HCT116 (cell line): Measurements from ENCODE around the gene ITGAV. TPM values are rescaled to one million over a fixed set of nuclear protein-coding genes. Genes with fewer than 3 reads are reported as not detected.

Experiments used
- ATAC-seq: fragments of 200-7000 bp; cut with Tn5 transposase; 2 replicates; pipeline ENCODE4 v1.9.1; 2020; ENCODE audit warnings: mild to moderate bottlenecking, moderate library complexity
- BruUV-seq: library from RNA; stranded (reverse); fragments of 400-500 nt; replicated peaks from 2 replicates; lab custom pipeline; 2021; lab: Mats Ljungman, UMichigan
- CTCF ChIA-PET: fragments of 300-600 bp; sonication (Branson Sonifier 250); formaldehyde crosslinking; loops from one replicate; lab custom pipeline; 2021; ENCODE audit warnings: antibody characterized with exemption; lab: Charles Lee
- POLR2A ChIA-PET: fragments of 300-600, 350-600 bp; sonication (Branson Sonifier 250); formaldehyde crosslinking; loops from one replicate; lab custom pipeline; 2021; ENCODE audit warnings: antibody characterized with exemption; lab: Charles Lee
- RAD21 ChIA-PET, 2 experiments: fragments of 300-600 bp; sonication (Branson Sonifier 250); formaldehyde crosslinking; loops; one replicate each; lab custom pipeline; 2023; ENCODE audit warnings: low total read pairs in 2 of 2; ENCODE audit not compliant: uncharacterized antibody in 2 of 2, unreplicated experiment in 2 of 2, low non-redundant PET in 1 of 2; lab: Charles Lee
- DNase-seq: peaks from one replicate; pipeline ENCODE4 v3.0.0-alpha.2; 2010; ENCODE audit warnings: low read depth, low spot score
- H2AFZ ChIP-seq: fragments of 200-600 bp; shearing (Covaris generic), sonication (generic); 2 replicates; pipeline ENCODE4 v1.6.1; 2017; ENCODE audit warnings: low read depth, mixed run types, mixed read lengths, antibody characterized with exemption, low read length; ENCODE audit not compliant: poor library complexity, severe bottlenecking
- H3K27ac ChIP-seq: 2 replicates; pipeline ENCODE4 v1.5.1; 2012; ENCODE audit warnings: low read depth, low read length
- H3K27me3 ChIP-seq: fragments of 200-600 bp; sonication (generic); 2 replicates; pipeline ENCODE4 v1.6.1; 2016; ENCODE audit warnings: mixed run types, low read length, mixed read lengths; ENCODE audit not compliant: insufficient read depth
- H3K36me3 ChIP-seq, 2 experiments: fragments of 200-500 bp in 1 of 2; fragments of 200-600 bp in 1 of 2; sonication (Bioruptor generic) in 1 of 2; sonication (generic) in 1 of 2; 2 replicates each; pipeline versions ENCODE4 v1.5.1 to v1.6.1; 2014 to 2016; ENCODE audit warnings: low read length in 2 of 2, inconsistent platforms in 1 of 2, mixed read lengths in 1 of 2, mixed run types in 1 of 2; ENCODE audit not compliant: insufficient read depth in 2 of 2, control insufficient read depth in 1 of 2
- H3K4me1 ChIP-seq, 2 experiments: fragments of 200-600 bp in 1 of 2; sonication (generic) in 1 of 2; 2 replicates each; pipeline versions ENCODE4 v1.5.1 to v1.6.1; 2012 to 2017; ENCODE audit warnings: low read length in 2 of 2, inconsistent platforms in 1 of 2, mild to moderate bottlenecking in 1 of 2, mixed read lengths in 1 of 2, mixed run types in 1 of 2, moderate library complexity in 1 of 2; ENCODE audit not compliant: insufficient read depth in 2 of 2, control insufficient read depth in 1 of 2
- H3K4me2 ChIP-seq: fragments of 200-600 bp; sonication (generic); 2 replicates; pipeline ENCODE4 v1.6.1; 2017; ENCODE audit warnings: mixed run types, low read length, mixed read lengths
- H3K4me3 ChIP-seq, 2 experiments: fragments of 200-600 bp in 1 of 2; sonication (generic) in 1 of 2; replicated peaks in 1 of 2; 2 replicates each; pipeline ENCODE4 v1.5.1; 2011 to 2016; ENCODE audit warnings: low read length in 2 of 2, control low read depth in 1 of 2, low read depth in 1 of 2, mild to moderate bottlenecking in 1 of 2, mixed read lengths in 1 of 2, mixed run types in 1 of 2
- H3K79me2 ChIP-seq: fragments of 200-600 bp; sonication (generic); 2 replicates; pipeline ENCODE4 v1.6.1; 2017; ENCODE audit warnings: mild to moderate bottlenecking, mixed run types, low read length, moderate library complexity, mixed read lengths; ENCODE audit not compliant: insufficient read depth
- H3K9ac ChIP-seq: fragments of 200-600 bp; sonication (generic); 2 replicates; pipeline ENCODE4 v1.6.1; 2016; ENCODE audit warnings: low read length, mixed read lengths
- H3K9me2 ChIP-seq: fragments of 200-600 bp; sonication (generic), shearing (Covaris generic); 2 replicates; pipeline ENCODE4 v1.6.1; 2017; ENCODE audit warnings: mixed run types, mild to moderate bottlenecking, moderate library complexity; ENCODE audit not compliant: insufficient read depth
- H3K9me3 ChIP-seq, 2 experiments: fragments of 200-500 bp in 1 of 2; fragments of 200-600 bp in 1 of 2; sonication (Bioruptor generic) in 1 of 2; sonication (generic) in 1 of 2; 2 replicates each; pipeline ENCODE4 v1.6.1; 2014 to 2017; ENCODE audit warnings: low read length in 2 of 2, mixed read lengths in 2 of 2, inconsistent platforms in 1 of 2, low read depth in 1 of 2, mild to moderate bottlenecking in 1 of 2, mixed run types in 1 of 2, moderate library complexity in 1 of 2; ENCODE audit not compliant: control insufficient read depth in 1 of 2, insufficient read depth in 1 of 2
- H4K20me1 ChIP-seq: fragments of 200-600 bp; sonication (generic), shearing (Covaris generic); 2 replicates; pipeline ENCODE4 v1.6.1; 2017; ENCODE audit warnings: mixed run types, mild to moderate bottlenecking, moderate library complexity; ENCODE audit not compliant: insufficient read depth
- CBX3 ChIP-seq: IDR thresholded peaks from 2 replicates; pipeline ENCODE4 v1.6.1; 2012; ENCODE audit warnings: low read depth
- CEBPB ChIP-seq: IDR thresholded peaks from 2 replicates; pipeline ENCODE4 v1.6.1; 2012; ENCODE audit warnings: low read depth
- ELF1 ChIP-seq: IDR thresholded peaks from 2 replicates; pipeline ENCODE4 v1.6.1; 2012; ENCODE audit warnings: low read depth, borderline replicate concordance
- EZH2 ChIP-seq: fragments of 200-600 bp; sonication (generic); IDR thresholded peaks from 2 replicates; pipeline ENCODE4 v1.6.1; 2017; ENCODE audit warnings: antibody characterized with exemption, mixed run types
- EZH2phosphoT487 ChIP-seq: fragments of 200-600 bp; IDR thresholded peaks from 2 replicates; pipeline ENCODE4 v1.6.1; 2018; ENCODE audit warnings: antibody characterized with exemption, borderline replicate concordance
- FOSL1 ChIP-seq: IDR thresholded peaks from 2 replicates; pipeline ENCODE4 v1.6.1; 2012; ENCODE audit warnings: low read depth
- JUND ChIP-seq: IDR thresholded peaks from 2 replicates; pipeline ENCODE4 v1.6.1; 2012
- POLR2A ChIP-seq: IDR thresholded peaks from 2 replicates; pipeline ENCODE4 v1.7.0; 2011; ENCODE audit warnings: borderline replicate concordance; ENCODE audit not compliant: insufficient read depth, insufficient read length; ENCODE audit errors: extremely low read depth
- POLR2AphosphoS5 ChIP-seq: IDR thresholded peaks from 2 replicates; pipeline ENCODE4 v1.6.1; 2011; ENCODE audit warnings: mild to moderate bottlenecking, low read depth, low read length, moderate library complexity
- RAD21 ChIP-seq: IDR thresholded peaks from 2 replicates; pipeline ENCODE4 v1.6.1; 2012; ENCODE audit warnings: low read depth, mild to moderate bottlenecking
- SIN3A ChIP-seq: IDR thresholded peaks from 2 replicates; pipeline ENCODE4 v1.6.1; 2012; ENCODE audit warnings: low read depth
- TCF7L2 ChIP-seq: IDR thresholded peaks from 2 replicates; pipeline ENCODE4 v1.7.0; 2011; ENCODE audit warnings: borderline replicate concordance, inconsistent platforms; ENCODE audit not compliant: insufficient read depth, insufficient read length; ENCODE audit errors: extremely low read depth
- YY1 ChIP-seq: IDR thresholded peaks from 2 replicates; pipeline ENCODE4 v1.6.1; 2011; ENCODE audit warnings: low read length, low read depth, moderate library complexity, mild to moderate bottlenecking; ENCODE audit not compliant: insufficient replicate concordance; ENCODE audit errors: extremely low read depth
- ZFX ChIP-seq: fragments of 450-650 bp; IDR thresholded peaks from 2 replicates; pipeline ENCODE4 v1.6.1; 2017
- intact Hi-C: fragments of 100-400 bp; cut with micrococcal nuclease; formaldehyde crosslinking; loops from 2 replicates; pipeline ENCODE4 v1.10.0; 2022
- total RNA-seq: library from RNA; stranded (reverse); gene quantifications from one replicate; pipeline ENCODE4 v1.2.1, GENCODE V29; 2021; ENCODE audit not compliant: unreplicated experiment
- TF ChIP-seq, protein P1 (sequence below): IDR thresholded peaks from 2 replicates; pipeline ENCODE4 v1.6.1; 2011; ENCODE audit warnings: mild to moderate bottlenecking, low read length, moderate library complexity; ENCODE audit not compliant: insufficient replicate concordance; ENCODE audit errors: extremely low read depth
- TF ChIP-seq, protein P2 (sequence below): IDR thresholded peaks from 2 replicates; pipeline ENCODE4 v1.6.1; 2012
- TF ChIP-seq, protein P3 (sequence below), 3 experiments: fragments of 200-600 bp in 1 of 3; sonication (generic) in 1 of 3; IDR thresholded peaks in 2 of 3; conservative IDR thresholded peaks in 1 of 3; 2 replicates each; pipeline ENCODE4 v1.5.1; 2012 to 2017; ENCODE audit warnings: low read depth in 2 of 3, low read length in 2 of 3, antibody characterized with exemption in 1 of 3, borderline replicate concordance in 1 of 3, control low read depth in 1 of 3, mild to moderate bottlenecking in 1 of 3, mixed read lengths in 1 of 3, mixed run types in 1 of 3, moderate library complexity in 1 of 3; ENCODE audit not compliant: insufficient read depth in 1 of 3
- TF ChIP-seq, protein P4 (sequence below): IDR thresholded peaks from 2 replicates; pipeline ENCODE4 v1.6.1; 2012; ENCODE audit warnings: low read depth

The ITGAV gene
- total RNA-seq, 1 experiment from 2014 or later = 36.3 TPM

DNA sequence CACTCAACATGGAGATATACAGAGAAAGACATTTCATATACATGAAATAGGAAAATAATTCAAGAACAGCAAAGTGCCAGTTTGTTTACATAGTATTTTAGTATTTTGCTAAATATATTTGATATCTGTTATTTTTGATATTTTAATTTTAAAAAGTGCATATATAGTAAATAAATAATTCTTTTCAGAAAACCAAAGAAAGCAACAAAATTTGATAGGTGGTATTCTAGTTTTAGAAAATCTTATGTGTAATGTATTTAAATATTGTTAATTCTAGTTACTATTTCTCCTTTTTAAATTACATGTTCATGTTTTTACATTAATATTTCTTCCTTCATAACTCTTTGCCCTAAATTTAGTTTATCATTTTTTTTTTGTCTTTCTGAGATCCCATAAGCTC is 69.5 kb downstream of the ITGAV start:
- no peaks in the 10 kb centered on the region for H3K27me3 ChIP-seq
- ChIA-PET POLR2A (no interaction called here), CTCF (no interaction called here), RAD21 (no interaction called here)
- H3K4me1 ChIP-seq = no peaks in the 10 kb centered on the region
- no peaks in the 10 kb centered on the region for H3K79me2 ChIP-seq
- H3K4me3 ChIP-seq = no peak overlapping the region
- no peak for ATAC-seq
- H3K9me3 ChIP-seq = no peaks in the 10 kb centered on the region
- no peak overlapping the region for H3K27ac ChIP-seq
- H3K36me3 ChIP-seq = 0 out of 4 replicates have a peak, but pooled peaks cover 0 to 5% of the 10 kb centered on the region in 2 experiments
- TF ChIP-seq POLR2A (no peak), POLR2AphosphoS5 (no peak), RAD21 (no peak), ELF1 (no peak), JUND (no peak), CEBPB (no peak), SIN3A (no peak), ZFX (no peak), TCF7L2 (no peak), FOSL1 (no peak), CBX3 (no peak), EZH2 (no peak), YY1 (no peak), EZH2phosphoT487 (no peak)
- TF ChIP-seq, protein P1, sequence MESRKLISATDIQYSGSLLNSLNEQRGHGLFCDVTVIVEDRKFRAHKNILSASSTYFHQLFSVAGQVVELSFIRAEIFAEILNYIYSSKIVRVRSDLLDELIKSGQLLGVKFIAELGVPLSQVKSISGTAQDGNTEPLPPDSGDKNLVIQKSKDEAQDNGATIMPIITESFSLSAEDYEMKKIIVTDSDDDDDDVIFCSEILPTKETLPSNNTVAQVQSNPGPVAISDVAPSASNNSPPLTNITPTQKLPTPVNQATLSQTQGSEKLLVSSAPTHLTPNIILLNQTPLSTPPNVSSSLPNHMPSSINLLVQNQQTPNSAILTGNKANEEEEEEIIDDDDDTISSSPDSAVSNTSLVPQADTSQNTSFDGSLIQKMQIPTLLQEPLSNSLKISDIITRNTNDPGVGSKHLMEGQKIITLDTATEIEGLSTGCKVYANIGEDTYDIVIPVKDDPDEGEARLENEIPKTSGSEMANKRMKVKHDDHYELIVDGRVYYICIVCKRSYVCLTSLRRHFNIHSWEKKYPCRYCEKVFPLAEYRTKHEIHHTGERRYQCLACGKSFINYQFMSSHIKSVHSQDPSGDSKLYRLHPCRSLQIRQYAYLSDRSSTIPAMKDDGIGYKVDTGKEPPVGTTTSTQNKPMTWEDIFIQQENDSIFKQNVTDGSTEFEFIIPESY = no peak
- TF ChIP-seq, protein P2, sequence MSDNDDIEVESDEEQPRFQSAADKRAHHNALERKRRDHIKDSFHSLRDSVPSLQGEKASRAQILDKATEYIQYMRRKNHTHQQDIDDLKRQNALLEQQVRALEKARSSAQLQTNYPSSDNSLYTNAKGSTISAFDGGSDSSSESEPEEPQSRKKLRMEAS = no peak
- TF ChIP-seq, protein P3, sequence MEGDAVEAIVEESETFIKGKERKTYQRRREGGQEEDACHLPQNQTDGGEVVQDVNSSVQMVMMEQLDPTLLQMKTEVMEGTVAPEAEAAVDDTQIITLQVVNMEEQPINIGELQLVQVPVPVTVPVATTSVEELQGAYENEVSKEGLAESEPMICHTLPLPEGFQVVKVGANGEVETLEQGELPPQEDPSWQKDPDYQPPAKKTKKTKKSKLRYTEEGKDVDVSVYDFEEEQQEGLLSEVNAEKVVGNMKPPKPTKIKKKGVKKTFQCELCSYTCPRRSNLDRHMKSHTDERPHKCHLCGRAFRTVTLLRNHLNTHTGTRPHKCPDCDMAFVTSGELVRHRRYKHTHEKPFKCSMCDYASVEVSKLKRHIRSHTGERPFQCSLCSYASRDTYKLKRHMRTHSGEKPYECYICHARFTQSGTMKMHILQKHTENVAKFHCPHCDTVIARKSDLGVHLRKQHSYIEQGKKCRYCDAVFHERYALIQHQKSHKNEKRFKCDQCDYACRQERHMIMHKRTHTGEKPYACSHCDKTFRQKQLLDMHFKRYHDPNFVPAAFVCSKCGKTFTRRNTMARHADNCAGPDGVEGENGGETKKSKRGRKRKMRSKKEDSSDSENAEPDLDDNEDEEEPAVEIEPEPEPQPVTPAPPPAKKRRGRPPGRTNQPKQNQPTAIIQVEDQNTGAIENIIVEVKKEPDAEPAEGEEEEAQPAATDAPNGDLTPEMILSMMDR (IDR thresholded peaks at IDR 0.05 in 2 of 3, conservative IDR thresholded peaks at IDR 0.05 in 1 of 3; ENCODE audit: borderline replicate concordance in 1 of 3, insufficient read depth in 1 of 3, low read depth in 2 of 3, low read length in 2 of 3) = no peak
- TF ChIP-seq, protein P4, sequence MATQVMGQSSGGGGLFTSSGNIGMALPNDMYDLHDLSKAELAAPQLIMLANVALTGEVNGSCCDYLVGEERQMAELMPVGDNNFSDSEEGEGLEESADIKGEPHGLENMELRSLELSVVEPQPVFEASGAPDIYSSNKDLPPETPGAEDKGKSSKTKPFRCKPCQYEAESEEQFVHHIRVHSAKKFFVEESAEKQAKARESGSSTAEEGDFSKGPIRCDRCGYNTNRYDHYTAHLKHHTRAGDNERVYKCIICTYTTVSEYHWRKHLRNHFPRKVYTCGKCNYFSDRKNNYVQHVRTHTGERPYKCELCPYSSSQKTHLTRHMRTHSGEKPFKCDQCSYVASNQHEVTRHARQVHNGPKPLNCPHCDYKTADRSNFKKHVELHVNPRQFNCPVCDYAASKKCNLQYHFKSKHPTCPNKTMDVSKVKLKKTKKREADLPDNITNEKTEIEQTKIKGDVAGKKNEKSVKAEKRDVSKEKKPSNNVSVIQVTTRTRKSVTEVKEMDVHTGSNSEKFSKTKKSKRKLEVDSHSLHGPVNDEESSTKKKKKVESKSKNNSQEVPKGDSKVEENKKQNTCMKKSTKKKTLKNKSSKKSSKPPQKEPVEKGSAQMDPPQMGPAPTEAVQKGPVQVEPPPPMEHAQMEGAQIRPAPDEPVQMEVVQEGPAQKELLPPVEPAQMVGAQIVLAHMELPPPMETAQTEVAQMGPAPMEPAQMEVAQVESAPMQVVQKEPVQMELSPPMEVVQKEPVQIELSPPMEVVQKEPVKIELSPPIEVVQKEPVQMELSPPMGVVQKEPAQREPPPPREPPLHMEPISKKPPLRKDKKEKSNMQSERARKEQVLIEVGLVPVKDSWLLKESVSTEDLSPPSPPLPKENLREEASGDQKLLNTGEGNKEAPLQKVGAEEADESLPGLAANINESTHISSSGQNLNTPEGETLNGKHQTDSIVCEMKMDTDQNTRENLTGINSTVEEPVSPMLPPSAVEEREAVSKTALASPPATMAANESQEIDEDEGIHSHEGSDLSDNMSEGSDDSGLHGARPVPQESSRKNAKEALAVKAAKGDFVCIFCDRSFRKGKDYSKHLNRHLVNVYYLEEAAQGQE = no peak
- DNase-seq = no peak
- intact Hi-C loops = no loop called here
- H3K9me2 ChIP-seq = no peaks in the 10 kb centered on the region
- H3K9ac ChIP-seq = no peak overlapping the region
- H3K4me2 ChIP-seq = no peak overlapping the region
- no TSS peak for BruUV-seq
- H4K20me1 ChIP-seq = no peaks in the 10 kb centered on the region
- no peak overlapping the region for H2AFZ ChIP-seq
